ENCODE measurements around the gene COL8A1. TPM values are rescaled to one million over a fixed set of nuclear protein-coding genes. Genes with fewer than 3 reads are reported as not detected.

The COL8A1 gene
- total RNA-seq, 1 experiment from 2014 or later, result 8.1 TPM

DNA sequence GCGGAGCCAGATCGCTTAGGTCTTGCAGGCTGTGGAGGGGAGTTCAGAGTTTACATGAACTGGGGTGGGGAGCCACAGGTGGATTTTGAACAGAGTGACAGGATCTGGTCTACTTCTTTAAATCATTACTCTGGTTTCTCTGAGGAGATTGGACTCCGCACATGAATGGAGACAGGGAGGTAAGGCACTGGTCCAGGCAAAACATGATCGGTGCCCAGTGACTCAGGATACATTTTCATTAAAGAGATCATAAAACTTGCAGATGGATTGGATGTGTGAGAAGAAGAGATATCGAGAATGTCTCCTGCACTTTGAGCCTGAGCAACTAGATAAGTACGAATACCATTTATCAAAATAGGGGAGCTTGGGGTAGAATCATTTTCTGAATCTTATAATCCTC is 117.4 kb downstream of the COL8A1 start:
- Histone ChIP-seq H3K9me3 (ENCODE audit: insufficient read depth, low read depth) (no peaks in the 10 kb centered on the region), H2AFZ (no peak overlapping the region), H3K4me3 (no peak overlapping the region), H3K4me1 (replicated peaks; ENCODE audit: insufficient read depth) (no peaks in the 10 kb centered on the region), H3K27ac (no peak overlapping the region), H3F3A (ENCODE audit: insufficient read depth, low read depth) (no peaks in the 10 kb centered on the region), H3K79me2 (ENCODE audit: low read depth) (no peaks in the 10 kb centered on the region), H3K4me2 (no peak overlapping the region), H3K36me3 (ENCODE audit: low read depth) (no peaks in the 10 kb centered on the region), H4K20me1 (ENCODE audit: insufficient read depth) (no peaks in the 10 kb centered on the region), H3K27me3 (ENCODE audit: insufficient read depth, low read depth) (peaks cover 9% of the 10 kb centered on the region; the same call in 1 of the 2 replicates), H3K9me2 (ENCODE audit: insufficient read depth) (no peaks in the 10 kb centered on the region; the same call in 1 of the 2 replicates)
- no TSS peak for BruUV-seq (replicated peaks)
- intact Hi-C loops (cut with micrococcal nuclease; ENCODE audit: unreplicated experiment), result loop anchor here (5.0 to 10.0 kb wide), 5 partner anchors 361 to 1711 kb away; no protein-coding TSS in a partner anchor
- ChIA-PET POLR2A (ENCODE audit: unreplicated experiment) (no interaction called here), CTCF (no interaction called here)
- DNase-seq, result no peak
- TF ChIP-seq EZH2 (IDR thresholded peaks at IDR 0.05; ENCODE audit: low read depth) (no peak), CTCF (conservative IDR thresholded peaks at IDR 0.05) (no peak)

GRCh38 chr3:99757966-99758365 is 119.6 kb downstream of the COL8A1 start:
- no peaks in the 10 kb centered on the region for H3K4me1 ChIP-seq (replicated peaks; ENCODE audit: insufficient read depth)
- no peaks in the 10 kb centered on the region for H3K9me3 ChIP-seq (ENCODE audit: insufficient read depth, low read depth)
- DNase-seq, result no peak
- H3K9me2 ChIP-seq (ENCODE audit: insufficient read depth), result no peaks in the 10 kb centered on the region; the same call in 1 of the 2 replicates
- H4K20me1 ChIP-seq (ENCODE audit: insufficient read depth), result no peaks in the 10 kb centered on the region
- intact Hi-C loops (cut with micrococcal nuclease; ENCODE audit: unreplicated experiment), result loop anchor here (5.0 to 10.0 kb wide), 5 partner anchors 363 to 1713 kb away; no protein-coding TSS in a partner anchor
- no TSS peak for BruUV-seq (replicated peaks)
- no peaks in the 10 kb centered on the region for H3F3A ChIP-seq (ENCODE audit: insufficient read depth, low read depth)
- H3K27ac ChIP-seq, result no peak overlapping the region
- H3K4me3 ChIP-seq, result no peak overlapping the region
- no peak overlapping the region for H3K4me2 ChIP-seq
- ChIA-PET POLR2A (ENCODE audit: unreplicated experiment) (no interaction called here), CTCF (no interaction called here)
- H2AFZ ChIP-seq, result no peak overlapping the region
- H3K36me3 ChIP-seq (ENCODE audit: low read depth), result no peaks in the 10 kb centered on the region
- no peaks in the 10 kb centered on the region for H3K79me2 ChIP-seq (ENCODE audit: low read depth)
- peaks cover 9% of the 10 kb centered on the region; the same call in 1 of the 2 replicates for H3K27me3 ChIP-seq (ENCODE audit: insufficient read depth, low read depth)
- no peak for TF ChIP-seq CTCF (conservative IDR thresholded peaks at IDR 0.05)
- TF ChIP-seq EZH2 (IDR thresholded peaks at IDR 0.05; ENCODE audit: low read depth), result no peak

- Histone ChIP-seq H3K27me3 (ENCODE audit: insufficient read depth, low read depth) (peaks cover 9% of the 10 kb centered on the region; the same call in 1 of the 2 replicates), H3K4me3 (no peak overlapping the region), H3K9me2 (ENCODE audit: insufficient read depth) (no peaks in the 10 kb centered on the region; the same call in 1 of the 2 replicates), H4K20me1 (ENCODE audit: insufficient read depth) (no peaks in the 10 kb centered on the region), H3F3A (ENCODE audit: insufficient read depth, low read depth) (no peaks in the 10 kb centered on the region), H3K27ac (no peak overlapping the region), H3K36me3 (ENCODE audit: low read depth) (no peaks in the 10 kb centered on the region), H3K79me2 (ENCODE audit: low read depth) (no peaks in the 10 kb centered on the region), H3K9me3 (ENCODE audit: insufficient read depth, low read depth) (no peaks in the 10 kb centered on the region), H3K4me2 (no peak overlapping the region), H3K4me1 (replicated peaks; ENCODE audit: insufficient read depth) (no peaks in the 10 kb centered on the region), H2AFZ (no peak overlapping the region)
- no peak for DNase-seq
- POLR2A ChIA-PET (ENCODE audit: unreplicated experiment), result no interaction called here
- intact Hi-C loops (cut with micrococcal nuclease; ENCODE audit: unreplicated experiment), result loop anchor here (5.0 to 10.0 kb wide), 5 partner anchors 364 to 1714 kb away; no protein-coding TSS in a partner anchor
- no TSS peak for BruUV-seq (replicated peaks)
- TF ChIP-seq EZH2 (IDR thresholded peaks at IDR 0.05; ENCODE audit: low read depth) (no peak), CTCF (conservative IDR thresholded peaks at IDR 0.05) (no peak)
- CTCF ChIA-PET, result interaction anchor here (0.6 to 0.8 kb wide), 2 partner anchors 195 to 743 kb away, joined by 4 to 13 read pairs; no protein-coding TSS in a partner anchor
These were observed 120.2 kb downstream of the COL8A1 start for GRCh38 chr3:99758502-99759177.

Data from PC-9 (cell line).